SKM-1 treated with dmso at 0.1 percent for 144 hours (cell line): Measurements from ENCODE around the gene EFCAB11.

Experiments used
- DNase-seq: peaks from one replicate; lab custom pipeline; 2025; ENCODE audit not compliant: unreplicated experiment; lab: John Stamatoyannopoulos, UW

The EFCAB11 gene

GRCh38 chr14:89827265-89827664 lies 127.3 kb downstream of the EFCAB11 start:
- DNase-seq, result no peak

DNA sequence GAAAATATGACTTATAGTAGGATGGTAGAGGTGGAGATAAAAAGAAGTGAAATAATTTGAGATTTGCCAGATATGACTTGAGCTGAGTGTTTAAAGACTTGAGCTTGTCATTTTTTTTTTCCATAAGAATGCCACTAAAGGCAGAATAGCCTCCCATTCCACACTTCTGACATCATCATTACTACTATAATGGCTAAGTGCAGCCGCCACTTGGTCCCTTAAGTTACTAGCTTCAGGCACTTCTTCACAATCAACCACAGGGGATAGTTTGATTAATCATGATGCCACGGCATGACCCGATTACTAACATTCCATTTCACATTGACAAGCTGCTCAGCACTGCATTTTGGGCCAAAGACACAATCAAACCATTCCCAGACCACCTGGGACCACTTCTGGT lies 127.9 kb downstream of the EFCAB11 start:
- no peak for DNase-seq

GRCh38 chr14:89823743-89824142 lies 130.8 kb downstream of the EFCAB11 start:
- DNase-seq, result no peak

GRCh38 chr14:89814126-89814525 lies 140.4 kb downstream of the EFCAB11 start:
- no peak for DNase-seq

- DNase-seq, result no peak
These were observed 140.9 kb downstream of the EFCAB11 start for GRCh38 chr14:89813617-89814031.

GRCh38 chr14:89811954-89812575 lies 142.5 kb downstream of the EFCAB11 start:
- no peak for DNase-seq

GRCh38 chr14:89810101-89810500 lies 144.4 kb downstream of the EFCAB11 start:
- no peak for DNase-seq

- DNase-seq, result no peak
These were observed 146.6 kb downstream of the EFCAB11 start for GRCh38 chr14:89807892-89808291.

- DNase-seq, result no peak
These were observed 147.4 kb downstream of the EFCAB11 start for GRCh38 chr14:89807151-89807550.

DNA sequence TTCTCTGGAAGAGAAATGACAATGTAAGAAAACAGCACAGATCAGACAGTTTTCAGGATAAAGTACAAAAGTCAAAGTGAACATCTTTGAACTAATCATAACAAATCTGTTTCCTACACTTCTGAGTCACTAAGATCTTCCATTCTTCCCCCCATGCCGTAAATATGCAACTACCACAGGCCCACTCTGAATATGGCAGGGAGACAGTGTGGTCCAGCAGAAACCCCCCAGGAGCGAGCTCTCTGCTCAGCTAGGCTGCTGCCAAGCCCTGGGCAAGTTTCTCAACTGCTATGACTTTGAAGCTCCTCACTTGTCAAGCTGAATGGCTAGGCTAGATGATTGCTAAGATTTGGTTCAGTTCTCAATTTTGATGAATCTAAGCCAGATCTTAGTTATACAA lies 148.1 kb downstream of the EFCAB11 start:
- no peak for DNase-seq

DNA sequence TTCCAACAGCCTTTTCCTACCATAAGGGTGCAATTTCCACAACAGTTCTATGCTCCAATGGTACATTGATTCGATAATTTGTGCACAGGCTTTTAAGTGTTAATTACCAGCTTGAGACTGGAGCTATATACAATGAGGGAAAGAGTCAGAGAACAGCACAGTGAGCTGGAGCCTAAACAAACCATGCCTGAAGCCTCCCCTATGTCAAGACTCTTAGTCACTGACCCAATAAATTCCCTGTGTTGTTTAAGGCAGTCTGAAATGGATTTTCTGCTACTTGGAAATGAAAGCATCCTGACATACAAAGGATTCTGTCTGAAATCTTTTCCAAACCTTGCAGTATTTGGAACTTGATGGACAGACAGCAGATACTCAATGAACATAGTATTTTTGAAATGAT lies 149.0 kb downstream of the EFCAB11 start:
- DNase-seq, result no peak

GRCh38 chr14:89803542-89803941 lies 151.0 kb downstream of the EFCAB11 start:
- no peak for DNase-seq

DNA sequence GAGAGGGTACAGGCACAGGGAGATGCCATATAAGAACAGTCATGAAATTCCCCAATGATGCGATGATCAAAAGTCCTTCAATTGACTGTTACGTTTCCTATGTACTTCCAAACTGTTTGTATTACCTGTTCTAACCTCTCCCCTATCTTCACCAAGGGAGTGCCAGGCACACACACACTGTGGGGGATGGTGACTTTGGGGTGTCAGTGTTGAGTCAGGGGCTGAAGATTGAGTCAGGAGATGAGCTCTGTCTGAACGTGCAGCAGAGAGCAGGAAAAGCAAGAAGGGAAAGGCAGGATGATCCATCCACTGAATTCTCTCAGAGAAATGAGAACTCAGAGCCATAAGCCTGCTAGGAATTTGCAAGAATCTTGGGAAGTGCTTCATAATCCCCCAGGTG lies 153.4 kb downstream of the EFCAB11 start:
- DNase-seq, result no peak

DNA sequence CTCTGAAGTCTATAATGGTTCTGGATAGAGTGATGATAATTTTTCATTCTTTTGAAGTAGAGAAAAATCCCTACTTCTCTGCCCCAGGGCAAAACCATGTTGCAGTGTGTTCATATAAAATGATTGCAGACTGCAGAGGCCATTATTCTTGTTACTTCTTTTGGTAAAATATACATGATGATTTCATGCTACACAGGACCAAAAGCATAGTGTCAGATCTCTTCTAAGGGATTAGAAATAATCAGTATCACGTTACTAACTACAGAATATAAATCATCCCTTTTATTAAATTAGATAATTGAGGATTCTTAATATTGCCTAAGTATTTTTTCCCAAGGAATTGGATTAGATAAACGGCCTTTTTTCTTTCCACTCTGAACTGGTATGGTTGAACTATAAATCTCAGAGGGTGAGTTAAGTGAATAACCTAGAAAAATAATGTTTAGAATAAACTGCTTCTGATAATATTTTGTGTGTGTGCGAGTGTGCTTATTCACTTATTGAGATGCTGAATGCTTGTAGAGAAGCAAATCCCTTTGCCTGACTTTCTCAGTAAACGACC lies 156.2 kb downstream of the EFCAB11 start:
- no peak for DNase-seq

DNA sequence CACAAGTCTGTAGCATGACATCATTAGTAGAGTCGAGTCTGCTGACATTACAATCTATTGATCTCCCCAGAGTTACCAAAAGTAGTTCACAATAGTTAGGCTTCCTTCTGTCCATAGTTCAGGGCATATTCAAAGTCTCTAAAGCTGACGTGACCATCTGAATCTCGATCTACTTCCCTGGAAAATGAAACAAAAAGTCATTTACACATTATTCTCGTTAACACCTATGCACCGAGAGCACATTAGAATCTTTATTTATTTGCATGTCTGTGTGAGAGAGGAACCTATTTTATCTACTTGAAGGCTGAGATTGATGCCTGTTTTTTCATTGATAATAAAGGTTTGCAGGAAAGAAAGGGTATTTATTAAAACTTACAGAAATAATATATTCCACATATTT lies 157.4 kb downstream of the EFCAB11 start:
- DNase-seq, result no peak

- DNase-seq, result no peak
These were observed 160.4 kb downstream of the EFCAB11 start for GRCh38 chr14:89794096-89794495.

DNA sequence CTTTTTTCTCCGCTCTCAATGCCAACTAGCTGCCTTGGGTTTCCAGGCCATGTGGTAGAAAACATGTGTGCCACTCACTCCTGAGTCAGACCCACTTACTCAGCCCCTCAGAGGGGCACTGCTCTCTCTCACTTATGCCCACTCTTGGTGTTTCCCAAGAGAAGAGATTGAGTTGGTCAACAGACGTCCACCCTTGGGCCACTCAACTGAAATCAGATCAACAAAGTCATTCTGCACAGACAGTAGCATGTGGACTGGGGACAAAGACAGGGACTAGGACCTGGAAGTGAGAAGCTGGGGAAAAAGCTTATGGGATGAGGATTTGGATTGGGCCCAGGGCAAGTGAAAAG lies 161.2 kb downstream of the EFCAB11 start:
- no peak for DNase-seq

GRCh38 chr14:89792489-89793366 lies 161.8 kb downstream of the EFCAB11 start:
- no peak for DNase-seq

GRCh38 chr14:89787525-89787924 lies 167.0 kb downstream of the EFCAB11 start:
- no peak for DNase-seq

DNA sequence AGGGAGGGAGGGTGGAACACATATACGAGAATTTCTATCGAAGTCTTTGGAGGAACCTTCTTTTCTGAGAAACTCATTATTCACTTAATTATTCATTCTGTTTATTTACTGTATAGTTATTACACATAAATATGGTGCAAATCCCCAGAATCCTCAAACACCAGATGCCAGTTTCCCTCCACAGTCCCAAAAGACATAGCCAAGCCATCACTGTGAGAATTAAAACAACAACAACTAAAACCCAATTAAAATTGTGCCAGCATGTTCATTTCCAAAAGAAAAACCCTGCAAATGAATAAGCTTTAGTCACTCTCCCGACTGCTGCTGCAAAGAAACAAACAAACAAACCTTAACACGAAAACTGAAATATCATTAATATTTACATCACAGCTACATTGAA lies 173.5 kb downstream of the EFCAB11 start:
- DNase-seq, result no peak

DNA sequence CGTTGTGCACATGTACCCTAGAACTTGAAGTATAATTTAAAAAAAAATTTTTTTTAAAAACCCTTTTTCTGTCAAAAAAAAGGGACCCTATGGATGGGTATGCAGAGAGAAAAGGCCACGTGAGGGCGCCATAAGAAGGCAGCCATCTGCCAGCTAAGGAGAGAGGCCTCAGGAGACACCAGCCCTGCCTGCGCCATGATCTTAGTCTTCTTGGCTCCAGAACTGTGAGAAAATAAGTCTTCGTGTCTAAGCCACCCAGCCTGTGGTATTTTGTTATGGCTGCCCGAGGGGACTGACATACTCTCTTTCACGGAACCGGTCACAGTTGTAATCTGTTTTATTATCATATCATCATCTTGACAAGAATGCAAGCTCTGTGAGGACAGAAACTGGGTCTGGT lies 174.8 kb downstream of the EFCAB11 start:
- DNase-seq, result no peak

GRCh38 chr14:89775946-89776345 lies 178.6 kb downstream of the EFCAB11 start:
- no peak for DNase-seq
